Smooth muscle cell (in vitro differentiated cells): Measurements from ENCODE around the gene MRAP. TPM values are rescaled to one million over a fixed set of nuclear protein-coding genes. Genes with fewer than 3 reads are reported as not detected.

Experiments used
- DNase-seq: peaks from one replicate; lab custom pipeline; 2025; ENCODE audit not compliant: unreplicated experiment; lab: John Stamatoyannopoulos, UW
- H2AFZ ChIP-seq: fragments of 200-600 bp; sonication (generic); 2 replicates; pipeline ENCODE4 v1.6.0; 2016; ENCODE audit warnings: antibody characterized with exemption, low read depth, mild to moderate bottlenecking
- H3F3A ChIP-seq: fragments of 200-600 bp; sonication (generic); 2 replicates; pipeline ENCODE4 v1.6.0; 2017; ENCODE audit warnings: antibody characterized with exemption, low read depth
- H3K27ac ChIP-seq: fragments of 200-600 bp; sonication (generic); 2 replicates; pipeline ENCODE4 v1.5.1; 2016; ENCODE audit warnings: low read depth, mild to moderate bottlenecking
- H3K27me3 ChIP-seq: fragments of 200-600 bp; sonication (generic); 2 replicates; pipeline ENCODE4 v1.6.1; 2016; ENCODE audit warnings: low read depth, mild to moderate bottlenecking
- H3K36me3 ChIP-seq: fragments of 200-600 bp; sonication (generic); 2 replicates; pipeline ENCODE4 v1.5.1; 2016; ENCODE audit warnings: low read depth
- H3K4me1 ChIP-seq: fragments of 200-600 bp; sonication (generic); 2 replicates; pipeline ENCODE4 v1.5.1; 2016; ENCODE audit warnings: low read depth
- H3K4me2 ChIP-seq: fragments of 200-600 bp; sonication (generic); 2 replicates; pipeline ENCODE4 v1.6.0; 2016; ENCODE audit warnings: mild to moderate bottlenecking
- H3K4me3 ChIP-seq: fragments of 200-600 bp; sonication (generic); 2 replicates; pipeline ENCODE4 v1.5.1; 2016; ENCODE audit warnings: mild to moderate bottlenecking
- H3K79me2 ChIP-seq: fragments of 200-600 bp; sonication (generic); 2 replicates; pipeline ENCODE4 v1.6.0; 2016; ENCODE audit warnings: low read depth, mild to moderate bottlenecking
- H3K9ac ChIP-seq: fragments of 200-600 bp; sonication (generic); 2 replicates; pipeline ENCODE4 v1.6.0; 2016; ENCODE audit warnings: low read depth
- H3K9me3 ChIP-seq: fragments of 200-600 bp; sonication (generic); replicated peaks from 2 replicates; pipeline ENCODE4 v1.5.1; 2016; ENCODE audit warnings: low read depth
- H4K20me1 ChIP-seq: fragments of 200-600 bp; sonication (generic); 2 replicates; pipeline ENCODE4 v1.6.0; 2016; ENCODE audit warnings: low read depth
- WGBS: methylation state at CpG from one replicate; pipeline ENCODE4 v1.1.7; 2016; ENCODE audit warnings: low lambda C conversion rate; 5-methylcytosine and 5-hydroxymethylcytosine counted together
- polyA plus RNA-seq: library from polyadenylated mRNA; unstranded; fragments of >200 nt; fragmentation: Nextera tagmentation; extraction: Ambion mirVana; gene quantifications from 2 replicates; pipeline ENCODE4 v1.2.1, GENCODE V29; 2016
- total RNA-seq: library from RNA; depleted of rRNA; stranded (reverse); fragments of >200 nt; gene quantifications from 2 replicates; pipeline ENCODE4 v1.2.3, GENCODE V29; 2014
- TF ChIP-seq, protein P1 (sequence below): fragments of 200-600 bp; sonication (generic); IDR thresholded peaks from 2 replicates; pipeline ENCODE4 v1.5.1; 2017; ENCODE audit warnings: borderline replicate concordance, mild to moderate bottlenecking, antibody characterized with exemption; ENCODE audit not compliant: insufficient read depth, poor library complexity, severe bottlenecking

MRAP gene
- total and polyA plus RNA-seq, 2 experiments from 2014 or later, result not detected

DNA sequence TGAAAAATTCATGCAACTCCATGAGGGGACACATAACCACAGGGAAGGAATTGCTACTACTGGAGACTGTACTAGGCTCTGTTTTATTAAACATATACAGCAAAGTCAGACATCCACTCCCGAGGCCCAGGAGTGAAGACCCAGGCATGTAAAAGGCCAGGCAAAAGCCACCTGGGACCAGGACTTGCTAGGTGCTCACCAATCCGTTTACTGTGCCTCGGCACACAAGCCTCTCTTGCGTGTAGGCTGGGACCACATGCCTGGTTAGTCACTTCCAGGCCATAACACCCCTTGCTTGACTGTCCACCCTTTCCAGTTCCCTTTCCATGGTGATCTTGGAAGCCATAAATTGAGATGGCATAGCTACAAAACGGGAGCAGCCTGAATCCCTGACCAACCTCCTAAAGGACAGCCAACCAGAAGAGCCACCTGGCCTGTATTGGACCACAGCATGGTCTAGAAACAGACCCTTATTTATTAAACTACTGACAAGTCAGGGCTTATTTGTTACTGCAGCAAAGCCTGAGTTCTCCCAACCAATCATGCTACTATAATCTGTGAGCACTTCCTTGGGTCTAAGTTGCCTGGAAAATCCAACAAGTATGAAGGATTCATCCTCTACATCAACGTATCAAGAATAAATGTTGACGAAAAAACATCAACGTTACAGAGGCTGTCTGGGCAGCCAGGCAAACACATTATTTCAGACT is 54.5 kb downstream of the MRAP start:
- no peaks in the 10 kb centered on the region for H4K20me1 ChIP-seq
- no peaks in the 10 kb centered on the region for H3K9me3 ChIP-seq
- H3K79me2 ChIP-seq, result no peaks in the 10 kb centered on the region
- H3K27ac ChIP-seq, result no peak overlapping the region
- no peak for DNase-seq
- H3K27me3 ChIP-seq, result no peaks in the 10 kb centered on the region
- no peak overlapping the region for H3K4me2 ChIP-seq
- H3K9ac ChIP-seq, result no peak overlapping the region
- no peak overlapping the region for H3K4me3 ChIP-seq
- no peaks in the 10 kb centered on the region for H3K4me1 ChIP-seq
- no peaks in the 10 kb centered on the region for H3F3A ChIP-seq
- no peak overlapping the region for H2AFZ ChIP-seq
- WGBS, result 92% methylated on average over 8 of the region's 8 CpGs
- H3K36me3 ChIP-seq, result peaks cover 10% of the 10 kb centered on the region
- TF ChIP-seq, protein P1, sequence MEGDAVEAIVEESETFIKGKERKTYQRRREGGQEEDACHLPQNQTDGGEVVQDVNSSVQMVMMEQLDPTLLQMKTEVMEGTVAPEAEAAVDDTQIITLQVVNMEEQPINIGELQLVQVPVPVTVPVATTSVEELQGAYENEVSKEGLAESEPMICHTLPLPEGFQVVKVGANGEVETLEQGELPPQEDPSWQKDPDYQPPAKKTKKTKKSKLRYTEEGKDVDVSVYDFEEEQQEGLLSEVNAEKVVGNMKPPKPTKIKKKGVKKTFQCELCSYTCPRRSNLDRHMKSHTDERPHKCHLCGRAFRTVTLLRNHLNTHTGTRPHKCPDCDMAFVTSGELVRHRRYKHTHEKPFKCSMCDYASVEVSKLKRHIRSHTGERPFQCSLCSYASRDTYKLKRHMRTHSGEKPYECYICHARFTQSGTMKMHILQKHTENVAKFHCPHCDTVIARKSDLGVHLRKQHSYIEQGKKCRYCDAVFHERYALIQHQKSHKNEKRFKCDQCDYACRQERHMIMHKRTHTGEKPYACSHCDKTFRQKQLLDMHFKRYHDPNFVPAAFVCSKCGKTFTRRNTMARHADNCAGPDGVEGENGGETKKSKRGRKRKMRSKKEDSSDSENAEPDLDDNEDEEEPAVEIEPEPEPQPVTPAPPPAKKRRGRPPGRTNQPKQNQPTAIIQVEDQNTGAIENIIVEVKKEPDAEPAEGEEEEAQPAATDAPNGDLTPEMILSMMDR, result no peak

DNA sequence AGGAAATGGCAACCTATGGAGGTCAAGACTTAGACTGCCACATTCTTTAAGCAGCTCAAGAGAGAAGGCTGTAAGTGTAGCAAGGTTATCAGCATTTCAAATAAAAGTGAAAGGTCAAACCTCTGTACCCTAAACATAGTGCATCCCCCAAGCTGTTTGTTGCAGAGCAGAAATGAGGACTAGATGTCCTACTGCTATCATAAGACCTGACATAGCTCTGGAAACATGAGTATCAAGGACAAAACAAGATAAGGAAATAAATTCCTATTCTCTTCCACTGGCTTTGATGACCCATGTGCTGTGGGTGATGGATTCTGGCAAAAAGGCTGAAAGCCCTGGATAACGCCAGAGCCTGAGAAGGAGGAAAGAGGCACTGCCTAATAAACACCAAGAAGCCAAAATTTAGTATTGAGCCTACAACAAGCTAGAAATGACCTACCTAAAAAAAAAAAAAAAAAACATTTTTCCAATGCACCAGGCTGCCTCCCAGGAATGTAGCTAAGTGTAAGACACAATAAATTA is 58.3 kb downstream of the MRAP start:
- H3K9ac ChIP-seq, result no peak overlapping the region
- no peaks in the 10 kb centered on the region for H3K4me1 ChIP-seq
- TF ChIP-seq, protein P1, result no peak
- peaks cover 20% of the 10 kb centered on the region for H3K36me3 ChIP-seq
- H3K27me3 ChIP-seq, result no peaks in the 10 kb centered on the region
- WGBS, result 100% methylated on average over 1 of the region's 1 CpG
- H3K4me3 ChIP-seq, result no peak overlapping the region
- no peak overlapping the region for H3K4me2 ChIP-seq
- H2AFZ ChIP-seq, result no peak overlapping the region
- H4K20me1 ChIP-seq, result no peaks in the 10 kb centered on the region
- no peaks in the 10 kb centered on the region for H3F3A ChIP-seq
- no peak overlapping the region for H3K27ac ChIP-seq
- no peaks in the 10 kb centered on the region for H3K79me2 ChIP-seq
- DNase-seq, result no peak
- H3K9me3 ChIP-seq, result no peaks in the 10 kb centered on the region

DNA sequence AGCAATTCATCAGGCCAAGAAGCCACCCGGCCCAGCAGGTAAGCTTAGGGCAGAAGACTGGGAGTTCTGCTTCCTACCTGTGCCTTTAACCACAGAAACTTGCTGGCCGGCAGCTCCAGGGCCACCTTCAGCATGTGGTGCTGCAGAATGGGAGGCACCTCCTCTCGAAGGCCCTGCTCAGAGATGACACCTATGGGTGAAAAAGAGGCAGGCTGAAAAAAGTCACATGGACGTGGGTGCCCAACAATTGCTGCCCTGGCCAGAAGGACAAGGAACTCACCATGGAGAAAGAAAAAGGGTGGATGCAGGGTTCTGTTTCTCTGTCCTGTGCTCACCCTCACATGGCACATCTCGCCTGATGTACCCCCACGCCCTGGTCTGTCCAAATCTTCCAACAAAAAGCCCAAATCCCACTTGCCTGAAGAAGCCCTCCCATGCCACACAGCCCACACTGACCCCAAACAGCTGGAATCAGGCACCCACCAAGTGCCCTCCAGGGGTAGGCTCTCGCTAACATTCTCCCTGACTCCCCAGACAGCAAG is 61.1 kb downstream of the MRAP start:
- WGBS, result 91% methylated on average over 7 of the region's 7 CpGs
- Histone ChIP-seq H3K27me3 (no peaks in the 10 kb centered on the region), H2AFZ (no peak overlapping the region), H3K4me1 (no peaks in the 10 kb centered on the region), H3K4me2 (no peak overlapping the region), H3K9me3 (no peaks in the 10 kb centered on the region), H3K36me3 (peaks cover 11% of the 10 kb centered on the region), H3K27ac (no peak overlapping the region), H3F3A (no peaks in the 10 kb centered on the region), H4K20me1 (no peaks in the 10 kb centered on the region), H3K4me3 (no peak overlapping the region), H3K9ac (no peak overlapping the region), H3K79me2 (no peaks in the 10 kb centered on the region)
- DNase-seq, result no peak
- TF ChIP-seq, protein P1, result peak; percentile 11
